Activated T-helper 1 cell treated with anti-CD3 and anti-CD28 coated beads, Interleukin-12 subunit alpha, Interleukin-12 subunit beta, Interleukin-2, Interleukin-4 antibody, amounts not matched to agents 30 ng/mL and 10 ng/mL and 1 ng/mL, durations not matched to agents 14 hours and 24 hours and 36 hours (primary cell): Measurements from ENCODE around the gene FAAP20. TPM values are rescaled to one million over a fixed set of nuclear protein-coding genes. Genes with fewer than 3 reads are reported as not detected.

Experiments used
- DNase-seq: peaks from one replicate; pipeline ENCODE4 v3.0.0; 2021; ENCODE audit warnings: low spot score
- H3K27ac Mint-ChIP-seq: one replicate; pipeline ENCODE4 v1.8.0; 2021; ENCODE audit warnings: mild to moderate bottlenecking, mixed read lengths
- H3K27me3 Mint-ChIP-seq: one replicate; pipeline ENCODE4 v1.8.0; 2022; ENCODE audit warnings: mild to moderate bottlenecking, moderate library complexity, mixed read lengths; ENCODE audit not compliant: insufficient read depth
- H3K36me3 Mint-ChIP-seq: one replicate; pipeline ENCODE4 v1.8.0; 2021; ENCODE audit warnings: low read depth, mixed read lengths
- H3K4me1 Mint-ChIP-seq: one replicate; pipeline ENCODE4 v1.8.0; 2021; ENCODE audit warnings: low read depth, mixed read lengths
- H3K4me3 Mint-ChIP-seq: one replicate; pipeline ENCODE4 v1.8.0; 2021; ENCODE audit warnings: mild to moderate bottlenecking, moderate library complexity, mixed read lengths
- H3K9me3 Mint-ChIP-seq: one replicate; pipeline ENCODE4 v1.8.0; 2021; ENCODE audit warnings: mixed read lengths
- intact Hi-C: fragments of 100-400 bp; cut with micrococcal nuclease; formaldehyde crosslinking; loops from one replicate; pipeline ENCODE4 v1.15.1; 2024
- total RNA-seq: library from RNA; stranded (reverse); gene quantifications from 2 replicates; pipeline ENCODE4 v1.2.3, GENCODE V29; 2022

FAAP20 gene
- total RNA-seq, 1 donor from 2014 or later = 50.5 TPM

GRCh38 chr1:2182376-2182775 is 12.2 kb downstream of the FAAP20 start:
- no peak overlapping the region for H3K4me3 Mint-ChIP-seq
- intact Hi-C loops = no loop called here
- no peaks in the 10 kb centered on the region for H3K9me3 Mint-ChIP-seq
- no peaks in the 10 kb centered on the region for H3K27me3 Mint-ChIP-seq
- H3K4me1 Mint-ChIP-seq = no peaks in the 10 kb centered on the region
- no peak for DNase-seq
- H3K27ac Mint-ChIP-seq = no peak overlapping the region
- peaks cover 1% of the 10 kb centered on the region for H3K36me3 Mint-ChIP-seq

- Mint-ChIP-seq H3K36me3 (peaks cover 1% of the 10 kb centered on the region), H3K4me3 (no peak overlapping the region), H3K4me1 (no peaks in the 10 kb centered on the region), H3K27me3 (no peaks in the 10 kb centered on the region), H3K27ac (no peak overlapping the region), H3K9me3 (no peaks in the 10 kb centered on the region)
- no peak for DNase-seq
- intact Hi-C loops = no loop called here
Observed at GRCh38 chr1:2181752-2182151, 12.8 kb downstream of the FAAP20 start.

GRCh38 chr1:2181271-2181670 is 13.3 kb downstream of the FAAP20 start:
- intact Hi-C loops = no loop called here
- DNase-seq = no peak
- Mint-ChIP-seq H3K36me3 (no peaks in the 10 kb centered on the region), H3K27me3 (no peaks in the 10 kb centered on the region), H3K4me1 (no peaks in the 10 kb centered on the region), H3K27ac (no peak overlapping the region), H3K9me3 (no peaks in the 10 kb centered on the region), H3K4me3 (no peak overlapping the region)

- no peak overlapping the region for H3K27ac Mint-ChIP-seq
- no peaks in the 10 kb centered on the region for H3K4me1 Mint-ChIP-seq
- H3K9me3 Mint-ChIP-seq = no peaks in the 10 kb centered on the region
- no peak for DNase-seq
- H3K4me3 Mint-ChIP-seq = no peak overlapping the region
- no peaks in the 10 kb centered on the region for H3K27me3 Mint-ChIP-seq
- intact Hi-C loops = no loop called here
- H3K36me3 Mint-ChIP-seq = no peaks in the 10 kb centered on the region
Observed at GRCh38 chr1:2180297-2181245, 14.0 kb downstream of the FAAP20 start.

GRCh38 chr1:2179283-2180013 is 15.1 kb downstream of the FAAP20 start:
- H3K9me3 Mint-ChIP-seq = no peaks in the 10 kb centered on the region
- no peak overlapping the region for H3K4me3 Mint-ChIP-seq
- intact Hi-C loops = no loop called here
- H3K27ac Mint-ChIP-seq = no peak overlapping the region
- H3K4me1 Mint-ChIP-seq = no peaks in the 10 kb centered on the region
- no peaks in the 10 kb centered on the region for H3K36me3 Mint-ChIP-seq
- no peak for DNase-seq
- H3K27me3 Mint-ChIP-seq = no peaks in the 10 kb centered on the region

GRCh38 chr1:2178875-2179274 is 15.7 kb downstream of the FAAP20 start:
- Mint-ChIP-seq H3K27me3 (no peaks in the 10 kb centered on the region), H3K36me3 (no peaks in the 10 kb centered on the region), H3K27ac (no peak overlapping the region), H3K4me3 (no peak overlapping the region), H3K4me1 (no peaks in the 10 kb centered on the region), H3K9me3 (no peaks in the 10 kb centered on the region)
- intact Hi-C loops = no loop called here
- no peak for DNase-seq

GRCh38 chr1:2177946-2178538 is 16.5 kb downstream of the FAAP20 start:
- Mint-ChIP-seq H3K9me3 (no peaks in the 10 kb centered on the region), H3K36me3 (no peaks in the 10 kb centered on the region), H3K4me3 (no peak overlapping the region), H3K27me3 (no peaks in the 10 kb centered on the region), H3K27ac (no peak overlapping the region), H3K4me1 (no peaks in the 10 kb centered on the region)
- no peak for DNase-seq
- intact Hi-C loops = no loop called here

- no peak overlapping the region for H3K27ac Mint-ChIP-seq
- intact Hi-C loops = no loop called here
- H3K4me1 Mint-ChIP-seq = no peaks in the 10 kb centered on the region
- no peak overlapping the region for H3K4me3 Mint-ChIP-seq
- H3K9me3 Mint-ChIP-seq = no peaks in the 10 kb centered on the region
- H3K27me3 Mint-ChIP-seq = no peaks in the 10 kb centered on the region
- DNase-seq = no peak
- H3K36me3 Mint-ChIP-seq = no peaks in the 10 kb centered on the region
Observed at GRCh38 chr1:2177541-2177940, 17.0 kb downstream of the FAAP20 start.

GRCh38 chr1:2176615-2177014 is 18.0 kb downstream of the FAAP20 start:
- DNase-seq = no peak
- Mint-ChIP-seq H3K36me3 (no peaks in the 10 kb centered on the region), H3K27me3 (no peaks in the 10 kb centered on the region), H3K4me1 (no peaks in the 10 kb centered on the region), H3K9me3 (no peaks in the 10 kb centered on the region), H3K27ac (no peak overlapping the region), H3K4me3 (no peak overlapping the region)
- intact Hi-C loops = no loop called here

GRCh38 chr1:2175681-2176454 is 18.7 kb downstream of the FAAP20 start:
- Mint-ChIP-seq H3K27ac (no peak overlapping the region), H3K9me3 (no peaks in the 10 kb centered on the region), H3K27me3 (no peaks in the 10 kb centered on the region), H3K36me3 (no peaks in the 10 kb centered on the region), H3K4me1 (no peaks in the 10 kb centered on the region), H3K4me3 (no peak overlapping the region)
- no peak for DNase-seq
- intact Hi-C loops = no loop called here

GRCh38 chr1:2175055-2175414 is 19.5 kb downstream of the FAAP20 start:
- Mint-ChIP-seq H3K36me3 (no peaks in the 10 kb centered on the region), H3K9me3 (no peaks in the 10 kb centered on the region), H3K4me1 (no peaks in the 10 kb centered on the region), H3K4me3 (peak overlapping the region; percentile 39), H3K27me3 (no peaks in the 10 kb centered on the region), H3K27ac (no peak overlapping the region)
- intact Hi-C loops = no loop called here
- no peak for DNase-seq

- Mint-ChIP-seq H3K9me3 (no peaks in the 10 kb centered on the region), H3K36me3 (no peaks in the 10 kb centered on the region), H3K27me3 (no peaks in the 10 kb centered on the region), H3K27ac (no peak overlapping the region), H3K4me3 (peak overlapping the region; percentile 39), H3K4me1 (no peaks in the 10 kb centered on the region)
- intact Hi-C loops = no loop called here
- DNase-seq = no peak
Observed at GRCh38 chr1:2174348-2175054, 20.1 kb downstream of the FAAP20 start.
